Kidney capillary endothelial cell (primary cell): Measurements from ENCODE around the gene STPG1.

ENCODE experiments used
- DNase-seq: peaks from one replicate; pipeline ENCODE4 v3.0.0-alpha.2; 2018; ENCODE audit warnings: low spot score

STPG1 gene

DNA sequence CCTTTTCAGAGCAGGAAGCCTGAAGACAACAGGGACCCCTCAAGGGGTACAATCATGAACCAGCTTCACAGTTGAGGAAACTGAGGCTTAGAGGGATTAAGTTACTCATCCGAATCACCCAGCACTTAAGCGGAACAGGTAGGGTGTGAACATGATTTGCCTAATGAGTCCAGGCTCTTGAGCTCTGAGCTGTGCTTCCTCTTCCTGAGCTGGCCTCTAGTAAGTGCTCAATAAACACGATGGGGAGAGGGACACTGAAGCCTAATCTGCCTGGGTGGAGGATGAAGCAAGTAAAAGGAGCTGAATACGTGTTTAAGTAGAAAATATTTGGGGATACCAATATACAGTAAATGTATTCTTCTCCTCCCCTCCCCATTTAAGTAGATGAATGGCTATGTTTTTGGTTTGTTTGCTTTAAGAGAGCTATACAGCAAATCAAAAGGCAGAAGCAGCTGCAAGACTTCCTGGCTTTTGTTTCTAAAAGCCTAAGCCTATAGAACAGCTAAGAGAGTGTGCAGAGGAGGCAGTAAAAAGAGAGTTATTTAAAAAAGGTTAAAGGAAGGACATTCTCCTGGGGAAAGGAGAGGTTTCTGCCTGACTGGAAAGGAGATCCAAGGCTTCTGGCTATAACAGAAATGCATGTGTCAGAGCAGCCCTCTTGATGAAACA lies 20.5 kb downstream of the STPG1 start:
- DNase-seq, result no peak

DNA sequence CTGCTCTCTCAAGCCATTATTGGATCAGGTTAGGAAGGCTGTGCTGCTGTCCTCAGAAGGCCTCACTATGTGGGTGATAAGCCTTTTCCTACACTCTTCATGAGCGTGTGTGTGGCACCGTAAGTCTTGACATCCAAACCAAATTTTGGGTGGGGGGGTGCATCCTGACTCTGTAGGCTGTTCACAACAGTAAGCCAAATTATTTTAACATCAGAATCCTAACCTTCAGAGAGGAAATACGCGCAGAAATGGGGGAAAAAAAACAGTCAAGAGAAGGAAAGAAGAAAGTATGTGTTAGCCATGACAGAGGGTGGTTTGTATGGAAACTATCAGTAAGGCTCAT lies 21.0 kb downstream of the STPG1 start:
- DNase-seq, result no peak

DNA sequence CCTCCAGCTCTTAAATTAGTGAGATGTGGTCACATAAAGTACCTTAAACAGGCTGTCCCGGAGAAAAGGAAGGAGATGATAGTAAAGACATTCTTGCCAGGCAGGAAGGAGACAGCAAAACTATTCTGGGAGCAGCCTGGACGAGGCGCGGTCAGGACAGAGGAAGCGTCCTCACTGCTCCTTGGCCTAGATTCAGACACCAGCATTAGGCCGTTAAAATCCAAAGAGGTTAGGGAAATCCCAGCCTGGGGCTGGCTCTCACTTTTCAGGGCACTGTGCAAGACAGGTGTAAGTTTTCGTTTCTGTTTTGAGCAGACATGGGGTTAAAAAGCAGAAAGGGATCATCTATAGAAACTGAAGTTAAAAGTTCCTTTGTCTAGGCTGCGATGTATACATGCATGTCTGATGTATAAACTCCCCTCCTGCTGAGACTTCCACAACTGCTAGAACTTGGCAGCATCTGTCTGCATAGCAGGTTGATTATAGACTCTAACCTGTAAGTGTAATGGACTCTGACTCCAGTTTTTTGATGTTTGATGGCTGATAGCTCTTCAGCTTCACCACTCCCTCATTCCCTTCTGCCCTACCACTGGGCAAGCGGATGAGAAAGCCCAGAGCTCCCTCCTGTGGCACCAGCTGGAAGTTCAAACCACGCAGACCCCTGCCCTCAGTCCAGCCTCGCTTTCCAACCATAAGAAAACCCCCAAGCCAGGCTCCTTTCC lies 21.5 kb downstream of the STPG1 start:
- DNase-seq, result no peak

DNA sequence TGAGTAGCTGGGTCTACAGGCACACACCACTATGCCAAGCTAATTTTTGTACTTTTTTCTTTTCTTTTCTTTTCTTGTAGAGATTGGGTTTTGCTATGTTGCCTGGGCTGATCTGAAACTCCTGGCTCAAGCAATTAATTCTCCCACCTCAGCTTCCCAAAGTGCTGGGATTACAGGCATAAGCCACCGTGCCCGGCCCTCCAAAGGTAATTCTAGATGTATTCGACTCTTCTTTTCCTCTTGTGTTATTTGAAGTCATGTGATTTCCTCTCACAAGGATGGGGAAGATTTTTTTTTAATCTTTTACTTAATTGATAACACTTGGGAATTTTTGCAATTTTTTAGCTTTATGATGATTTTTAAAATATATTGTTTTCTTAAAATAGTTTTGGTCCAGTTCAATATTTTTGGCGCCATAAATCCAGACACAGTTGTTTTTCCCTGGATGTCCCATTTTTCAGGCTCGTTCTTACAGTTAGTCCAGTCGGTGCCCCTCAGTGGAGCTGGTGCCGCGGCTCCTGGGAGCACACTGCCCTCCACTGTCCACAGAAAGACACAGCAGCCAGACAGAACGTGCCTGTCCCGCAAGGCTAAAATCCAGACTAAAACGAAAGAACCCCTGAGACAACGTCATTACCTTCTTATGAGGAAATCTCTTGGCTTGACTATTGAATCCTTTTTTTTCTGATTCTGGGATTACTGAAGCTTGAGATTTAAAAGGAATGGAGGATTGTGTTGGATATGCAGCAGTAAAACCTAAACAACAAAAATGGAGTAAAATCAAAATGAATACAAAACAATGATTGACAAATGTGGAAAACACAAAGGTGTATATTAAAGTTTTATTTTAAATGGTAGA lies 22.4 kb downstream of the STPG1 start:
- DNase-seq, result peak; percentile 79

DNA sequence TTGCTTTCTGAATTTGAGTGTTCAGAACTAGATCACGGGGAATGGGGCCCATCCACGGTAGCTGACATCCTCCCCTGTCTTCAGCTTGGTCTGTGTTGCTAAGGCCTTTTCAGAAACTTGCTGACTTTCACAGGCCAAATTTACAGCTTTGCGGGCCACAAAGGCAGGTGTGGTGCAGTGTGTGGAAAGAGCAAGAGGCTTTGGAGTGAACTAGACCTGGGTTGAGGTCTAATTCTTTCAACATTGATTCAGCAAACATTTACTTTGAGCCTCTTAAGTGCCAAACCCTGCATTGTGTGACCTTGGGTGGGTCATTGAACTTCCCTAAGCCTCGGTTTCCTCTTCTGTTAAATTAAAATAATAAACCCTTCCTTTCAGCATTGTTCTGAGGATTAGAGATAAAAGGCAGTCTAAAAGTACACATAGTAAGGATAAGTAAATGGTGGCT lies 24.3 kb downstream of the STPG1 start:
- no peak for DNase-seq

DNA sequence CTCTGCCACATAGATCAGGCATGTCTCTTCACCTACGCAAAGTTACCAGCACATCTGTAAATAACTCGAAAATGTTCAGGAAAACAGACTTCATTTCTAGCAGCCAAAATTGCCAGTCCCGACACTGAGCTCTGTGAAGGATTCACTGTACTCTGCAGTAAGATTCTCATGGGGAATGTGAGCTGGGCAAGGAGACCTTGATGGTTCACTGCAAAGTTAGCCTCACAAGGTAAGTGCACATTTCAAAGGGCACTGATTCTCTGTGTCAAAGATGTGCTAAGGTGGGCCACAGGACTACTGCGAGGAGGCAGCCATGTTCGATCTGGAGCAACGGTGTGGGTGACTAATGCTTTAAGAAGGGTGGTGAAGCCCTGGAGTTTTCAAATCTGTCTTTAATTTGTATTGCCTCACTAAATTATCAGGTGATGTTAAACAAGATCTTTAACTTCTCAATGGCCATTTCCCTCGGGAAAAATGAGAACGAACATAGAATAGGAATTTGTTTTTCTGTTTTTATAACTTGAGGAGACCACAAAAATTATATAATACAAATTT lies 25.2 kb downstream of the STPG1 start:
- no peak for DNase-seq

DNA sequence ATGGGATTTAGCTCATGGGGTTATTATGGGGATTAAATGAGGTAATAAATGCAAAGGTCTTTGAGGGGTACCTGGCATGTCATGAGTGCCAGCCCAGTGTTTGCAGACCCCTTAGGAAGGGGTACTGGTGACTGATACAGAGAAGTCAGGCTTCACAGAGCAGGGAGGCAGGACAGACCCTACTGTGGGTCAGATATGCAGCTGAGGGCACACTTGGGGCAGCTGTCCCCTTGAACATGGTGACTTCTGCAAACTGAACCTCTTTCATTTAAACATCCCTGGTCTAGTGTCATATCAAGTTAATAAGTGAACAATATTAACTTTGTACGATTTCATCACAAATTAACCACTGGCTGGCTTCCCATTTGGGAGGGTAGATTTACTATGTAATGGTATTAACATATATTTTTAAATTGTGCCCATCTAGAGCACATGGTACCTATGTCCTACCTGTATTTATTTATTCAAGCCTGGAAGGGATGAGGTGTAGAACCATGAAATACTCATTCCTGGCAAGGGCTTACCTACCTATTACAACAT lies 25.9 kb downstream of the STPG1 start:
- DNase-seq, result no peak

DNA sequence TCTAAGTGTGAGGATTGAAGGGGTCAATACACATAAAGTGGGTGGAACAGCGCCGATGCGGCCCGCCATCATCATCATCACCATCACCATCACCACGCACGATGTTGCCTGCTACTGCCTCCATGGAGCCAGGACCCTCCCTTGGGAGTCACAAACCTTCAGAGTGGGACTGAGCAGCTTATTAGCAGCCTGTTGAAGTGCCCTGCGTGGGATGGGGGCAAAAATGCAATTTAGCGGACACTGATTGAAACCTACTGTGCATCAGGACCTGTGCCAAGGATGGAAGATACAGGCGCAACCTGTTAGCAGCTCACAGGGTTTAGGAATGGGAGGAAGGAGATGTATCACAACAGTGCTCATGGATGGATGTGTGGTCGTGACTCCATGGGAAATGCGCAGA lies 26.7 kb downstream of the STPG1 start:
- no peak for DNase-seq

DNA sequence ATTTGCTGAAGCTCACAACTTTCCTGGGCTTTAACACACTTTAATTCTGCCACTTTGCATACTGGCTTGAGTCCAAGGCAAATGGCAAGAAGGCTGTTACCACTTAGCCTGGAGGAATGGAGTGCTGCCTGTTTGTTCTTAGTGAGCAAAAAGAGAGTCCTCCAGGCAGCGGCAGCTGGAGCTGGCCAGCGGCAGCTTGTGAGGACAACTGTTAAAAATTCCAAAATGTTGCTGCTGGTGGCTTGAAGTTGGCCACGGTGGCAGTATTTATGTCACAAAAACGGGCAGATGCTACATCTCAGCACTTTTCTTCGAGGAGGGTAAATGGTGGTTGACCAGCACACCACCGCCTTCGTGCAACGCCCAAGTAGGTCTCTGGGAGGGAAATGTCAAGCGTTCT lies 27.3 kb downstream of the STPG1 start:
- DNase-seq, result no peak

DNA sequence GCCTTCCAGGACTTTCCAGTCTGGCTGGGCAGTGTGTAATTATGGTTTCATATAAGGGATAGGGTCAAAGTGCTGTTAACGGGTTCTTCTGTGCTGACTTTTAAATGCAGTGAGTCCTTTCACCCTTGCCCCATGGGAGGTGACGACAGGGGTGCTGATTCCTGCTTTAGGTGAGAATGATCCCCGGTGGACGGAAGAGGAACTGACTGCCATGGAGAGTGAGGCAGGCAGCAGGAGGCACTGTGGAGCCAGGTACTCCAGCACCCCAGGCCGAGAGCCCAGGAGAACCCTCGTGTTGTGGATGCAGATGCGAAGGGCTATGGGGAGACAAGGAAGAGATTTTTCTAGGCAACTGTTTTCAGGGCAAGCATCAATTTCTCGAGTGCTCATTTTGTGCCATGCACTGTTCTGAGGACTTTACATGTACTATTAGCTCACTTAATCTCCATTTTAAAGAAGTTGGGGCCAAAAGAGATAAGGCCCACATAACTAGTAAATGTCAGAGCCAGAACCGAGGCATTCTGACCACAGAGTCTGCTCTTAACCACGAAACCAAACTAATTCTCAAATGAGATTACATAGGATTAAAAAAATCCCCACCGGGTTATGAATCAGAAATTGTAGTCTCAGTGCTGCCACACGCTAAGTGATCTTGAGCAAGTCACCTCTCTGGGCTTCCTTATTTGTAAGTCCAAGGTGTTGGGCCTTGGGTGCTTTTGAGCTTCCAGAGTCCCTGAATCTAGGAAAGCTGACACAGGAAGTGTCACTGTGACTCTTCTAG lies 28.2 kb downstream of the STPG1 start:
- DNase-seq, result no peak

DNA sequence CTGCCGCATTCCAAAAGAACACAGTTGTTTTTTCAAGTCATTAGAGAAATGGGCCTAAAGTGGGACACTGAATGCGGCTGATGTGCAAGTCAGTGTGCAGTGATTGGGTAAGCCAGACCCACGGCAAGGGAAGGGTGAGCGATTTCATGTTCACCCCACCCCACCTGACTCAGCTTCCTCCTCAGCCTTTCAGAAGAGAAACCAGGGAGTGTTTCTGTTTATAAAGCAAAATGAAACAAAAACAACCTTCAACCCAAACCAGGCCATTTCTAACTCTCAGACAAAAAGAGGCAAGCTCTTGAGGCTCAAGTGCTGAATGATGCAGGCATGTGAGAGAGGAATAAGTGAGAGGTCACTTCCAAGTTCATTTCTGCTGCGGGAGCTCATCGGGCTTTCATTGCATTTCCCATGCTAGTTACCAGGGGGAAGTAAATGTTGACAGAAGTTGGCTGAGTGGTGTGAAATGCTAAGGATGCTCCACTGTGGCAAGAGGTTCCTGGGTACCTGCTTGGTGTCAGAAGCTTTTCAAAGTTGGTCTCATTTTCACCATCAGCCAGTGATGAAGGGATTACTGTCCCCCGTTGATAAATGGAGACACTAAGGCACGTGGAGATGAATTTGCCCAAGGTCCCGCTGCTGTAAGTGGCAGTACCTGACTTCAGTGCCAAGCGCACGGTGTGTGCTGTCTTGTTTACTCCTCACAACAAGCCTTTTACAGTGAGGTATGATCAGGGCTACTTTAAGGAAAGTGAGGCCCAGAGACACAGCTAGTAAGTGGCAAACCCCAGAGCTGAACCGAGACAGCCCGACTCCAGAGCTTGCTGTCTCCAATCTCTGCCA lies 29.1 kb downstream of the STPG1 start:
- peak; percentile 59 for DNase-seq

DNA sequence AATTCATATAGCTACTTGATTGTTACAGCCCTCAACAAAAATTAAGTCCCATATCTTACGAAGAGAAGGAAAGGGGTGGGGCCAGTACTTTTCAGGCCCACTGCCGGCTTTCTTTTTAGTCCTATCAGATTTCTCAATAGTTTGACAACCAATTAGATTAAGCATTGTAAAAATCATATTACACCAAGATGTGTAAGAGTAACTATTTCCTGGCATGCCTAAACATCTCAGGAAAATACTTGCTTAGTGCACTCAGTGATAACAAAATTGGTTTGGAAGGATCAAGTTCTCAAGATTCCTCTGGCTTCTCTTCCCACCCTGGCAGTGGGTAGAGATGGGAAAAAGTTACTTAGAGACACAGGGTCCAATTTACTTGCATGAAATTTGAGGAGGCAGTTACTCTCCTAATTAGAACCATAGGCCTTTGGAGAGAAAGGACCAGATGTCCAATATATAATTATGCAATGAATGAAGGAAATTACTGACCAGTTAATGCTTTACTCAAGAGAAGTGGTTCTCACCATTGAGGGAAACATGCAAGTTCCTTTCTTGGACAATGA lies 30.1 kb downstream of the STPG1 start:
- no peak for DNase-seq

DNA sequence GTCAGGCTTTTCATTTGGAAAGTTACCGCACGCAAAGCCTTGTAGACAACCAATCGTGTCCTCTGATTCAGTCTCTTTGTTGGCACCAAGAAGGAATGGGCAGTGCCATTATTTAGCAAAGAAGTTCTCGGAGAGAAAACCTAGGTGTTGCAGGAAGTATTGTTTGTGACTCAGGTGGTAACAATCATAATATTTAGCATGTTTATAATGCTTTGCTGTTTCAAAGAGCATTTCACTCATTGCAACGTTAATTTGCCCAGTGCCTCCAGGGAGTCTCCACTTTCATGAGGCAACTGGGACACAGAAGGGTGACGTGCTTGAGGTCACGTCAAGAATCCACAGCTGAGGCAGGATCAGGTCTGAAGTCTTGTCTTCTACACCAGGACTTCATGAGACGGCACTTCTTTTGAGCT lies 31.4 kb downstream of the STPG1 start:
- no peak for DNase-seq

DNA sequence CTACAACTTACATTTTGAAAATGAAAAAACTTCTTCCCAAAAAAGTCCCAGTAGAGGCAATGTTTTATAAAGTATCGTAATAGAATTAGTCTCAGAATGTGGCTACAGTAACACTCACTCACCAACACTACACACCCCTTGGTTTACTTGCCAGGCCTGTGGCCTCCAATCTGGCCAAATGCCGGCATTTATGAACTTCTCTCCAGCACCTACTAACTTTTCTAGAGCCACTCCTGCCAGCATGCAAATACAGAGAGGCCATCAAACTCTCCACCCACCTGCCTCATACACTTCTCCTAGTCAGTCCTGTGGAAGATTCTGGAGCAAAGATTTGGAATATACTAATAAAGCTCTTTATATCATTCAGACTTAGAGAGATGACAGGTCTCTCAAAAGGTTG lies 32.3 kb downstream of the STPG1 start:
- no peak for DNase-seq

DNA sequence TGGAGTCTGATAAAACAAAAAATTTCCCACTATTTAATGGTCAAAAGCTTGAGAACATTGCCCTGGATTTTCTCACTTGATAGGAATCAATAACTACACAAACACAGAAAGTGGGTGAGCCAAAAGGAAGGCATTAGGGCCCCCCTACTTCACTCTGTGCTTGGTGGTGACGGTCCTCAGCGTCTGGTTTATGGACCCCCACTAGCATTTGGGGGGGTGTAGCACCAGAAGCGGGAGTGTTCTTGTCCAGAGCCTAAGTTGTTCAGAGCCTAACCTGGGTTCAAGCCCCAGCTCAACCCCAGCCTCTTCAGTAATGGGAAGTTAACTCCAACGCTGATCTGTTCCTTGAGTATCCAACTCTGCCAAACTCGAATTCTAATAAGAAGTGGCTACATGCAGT lies 33.1 kb downstream of the STPG1 start:
- DNase-seq, result no peak

DNA sequence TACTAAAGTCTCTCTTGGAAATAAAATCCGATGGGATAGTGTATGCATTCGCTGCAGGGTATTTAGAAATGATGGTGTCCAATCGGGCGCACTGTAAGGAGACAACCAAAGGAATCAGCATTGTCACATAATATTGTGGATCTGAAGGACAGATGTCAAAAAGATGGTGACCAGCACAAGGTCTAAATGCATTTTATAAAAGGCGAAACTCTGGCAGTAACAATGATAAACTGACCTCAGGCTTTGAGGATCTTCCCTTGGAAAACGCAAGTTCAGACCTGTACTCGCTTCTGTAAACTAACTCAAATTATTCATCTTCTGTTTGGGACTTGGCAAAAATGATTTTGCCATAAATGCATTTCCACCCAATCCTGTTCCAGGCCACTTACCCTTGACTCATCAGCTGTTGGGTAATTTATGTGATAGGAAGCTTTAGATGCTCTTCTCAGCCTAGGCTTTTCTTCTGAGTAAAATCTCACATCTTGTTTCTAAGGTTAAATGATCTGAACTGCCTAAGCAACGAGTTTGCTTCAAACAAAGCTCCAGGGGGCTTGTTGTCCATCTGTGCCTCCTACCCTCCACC lies 33.8 kb downstream of the STPG1 start:
- no peak for DNase-seq

DNA sequence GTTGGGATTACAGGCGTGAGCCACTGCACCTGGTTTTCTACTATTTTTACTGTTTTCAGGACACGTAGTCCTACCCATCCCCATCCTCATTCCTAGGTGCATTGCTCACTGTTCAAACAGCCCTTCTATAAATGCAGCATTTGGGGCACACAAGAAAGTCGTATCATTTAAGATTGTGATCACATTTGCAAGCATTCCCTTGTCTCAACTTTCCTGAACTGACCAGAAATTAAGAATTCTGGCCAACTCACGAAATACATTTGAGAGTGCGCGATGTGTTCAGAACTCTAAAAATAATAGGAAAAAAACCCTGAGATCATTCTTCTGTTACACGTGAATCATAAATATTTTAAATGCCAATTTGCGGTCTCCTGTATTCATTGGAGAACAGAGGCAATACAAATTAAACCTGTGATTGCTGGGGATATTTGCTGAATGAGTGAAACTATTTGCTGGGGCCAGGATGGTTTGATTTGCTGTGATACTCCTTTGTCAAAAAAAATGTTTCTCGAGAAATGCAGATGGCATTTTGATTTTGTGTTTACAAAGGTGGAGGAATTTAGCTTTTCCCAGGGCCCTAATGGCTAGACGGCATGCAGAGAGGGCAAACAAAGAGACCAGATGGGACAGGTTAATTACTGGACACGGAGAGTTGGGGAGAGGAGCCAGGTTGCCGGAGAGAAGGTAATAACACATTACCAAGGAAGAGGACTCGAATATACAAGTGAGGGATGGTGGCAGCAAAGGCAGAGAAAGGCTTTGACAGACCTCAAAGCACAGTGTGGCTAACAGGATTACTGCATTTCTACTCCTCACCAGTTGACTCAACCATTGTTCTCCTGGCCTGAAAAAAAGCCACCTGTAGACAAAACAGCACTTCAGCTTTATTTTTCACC lies 38.4 kb downstream of the STPG1 start:
- no peak for DNase-seq

DNA sequence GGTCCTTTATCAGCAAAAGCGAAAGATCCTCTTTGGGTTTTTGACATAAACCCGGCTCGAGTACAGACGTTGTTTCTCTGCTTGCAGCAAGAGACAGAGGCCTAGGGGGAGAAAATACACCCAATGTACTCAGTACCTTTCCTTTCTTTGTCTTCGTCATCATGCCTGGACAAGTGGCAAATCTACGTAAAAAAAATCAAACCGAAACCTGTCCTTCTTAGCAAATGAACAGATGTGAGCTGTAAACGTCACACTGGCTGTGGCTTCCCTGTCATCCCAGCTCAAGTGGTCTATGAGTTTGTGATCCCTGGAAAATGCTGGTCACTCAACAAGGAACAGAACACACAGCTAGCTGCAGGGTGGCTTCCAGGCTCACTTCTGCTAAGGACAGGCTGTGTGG lies 39.9 kb downstream of the STPG1 start:
- no peak for DNase-seq

DNA sequence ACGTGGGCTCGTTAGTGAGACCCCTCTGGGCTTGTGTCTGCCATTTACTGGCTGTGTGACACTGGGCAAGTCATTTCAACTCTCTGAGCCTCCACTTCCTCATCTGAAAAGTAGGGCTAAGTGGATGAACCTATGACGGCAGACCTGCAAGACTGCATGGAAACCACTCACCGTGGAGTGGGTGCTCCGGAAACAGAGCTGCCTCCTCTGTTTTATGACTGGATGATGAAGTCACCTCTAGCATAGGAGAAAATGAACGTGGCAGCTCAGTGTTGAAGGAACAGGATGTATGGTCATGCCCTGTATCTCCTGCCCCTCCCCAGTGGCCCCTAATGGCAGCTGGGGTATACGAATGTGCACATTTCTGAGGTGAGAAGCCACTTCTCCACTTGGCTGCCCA lies 40.5 kb downstream of the STPG1 start:
- DNase-seq, result no peak
